ENCODE measurements around the gene GPR143. TPM values are rescaled to one million over a fixed set of nuclear protein-coding genes. Genes with fewer than 3 reads are reported as not detected.

The GPR143 gene
- total and polyA plus RNA-seq, 2 experiments from 2014 or later: not detected

DNA sequence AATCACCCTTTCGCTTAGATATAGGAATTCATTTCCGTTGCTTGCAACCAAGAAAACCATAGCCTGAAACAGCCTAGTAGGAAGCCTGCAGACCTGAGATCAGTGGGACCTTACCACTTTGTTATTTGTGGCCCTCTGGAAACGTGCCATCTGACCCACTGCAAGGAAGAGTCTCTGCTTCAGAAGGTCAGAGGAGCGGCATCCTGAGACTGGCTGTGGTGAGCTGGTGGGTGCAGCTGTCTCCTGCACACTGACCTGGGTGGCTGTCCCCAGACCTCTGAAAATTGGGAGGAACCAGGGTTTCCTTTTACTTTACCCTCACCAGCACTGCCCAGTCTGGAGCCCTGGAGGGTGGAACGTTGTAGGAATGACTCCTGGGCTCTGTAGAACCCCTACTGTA lies 38.8 kb upstream of the GPR143 start:
- in situ Hi-C loops (cut with MboI): no loop called here
- Histone ChIP-seq H3F3A (ENCODE audit: insufficient read depth) (no peaks in the 10 kb centered on the region), H2AFZ (no peak overlapping the region), H3K9me3 (ENCODE audit: low read depth) (no peaks in the 10 kb centered on the region), H4K20me1 (ENCODE audit: insufficient read depth) (no peaks in the 10 kb centered on the region), H3K4me2 (ENCODE audit: unreplicated experiment) (no peak overlapping the region), H3K4me3 (no peak overlapping the region), H3K36me3 (ENCODE audit: low read depth) (no peaks in the 10 kb centered on the region), H3K9me2 (ENCODE audit: insufficient read depth) (no peaks in the 10 kb centered on the region), H3K27me3 (replicated peaks; ENCODE audit: insufficient read depth) (no peaks in the 10 kb centered on the region), H3K9ac (no peak overlapping the region), H3K27ac (no peak overlapping the region), H3K79me2 (ENCODE audit: insufficient read depth) (no peaks in the 10 kb centered on the region), H3K4me1 (ENCODE audit: insufficient read depth) (no peaks in the 10 kb centered on the region)
- no peak for DNase-seq
- no peak for TF ChIP-seq EZH2phosphoT487 (IDR thresholded peaks at IDR 0.05; ENCODE audit: insufficient read depth, low read depth)
- TF ChIP-seq EZH2 (IDR thresholded peaks at IDR 0.05; ENCODE audit: insufficient read depth, poor library complexity, severe bottlenecking): no peak
- WGBS, 2 experiments (ENCODE audit: low coverage in 1 of 2, low lambda C conversion rate in 2 of 2, missing lambda C conversion rate in 2 of 2): 53 to 61% methylated on average over 5 of the region's 5 CpGs

DNA sequence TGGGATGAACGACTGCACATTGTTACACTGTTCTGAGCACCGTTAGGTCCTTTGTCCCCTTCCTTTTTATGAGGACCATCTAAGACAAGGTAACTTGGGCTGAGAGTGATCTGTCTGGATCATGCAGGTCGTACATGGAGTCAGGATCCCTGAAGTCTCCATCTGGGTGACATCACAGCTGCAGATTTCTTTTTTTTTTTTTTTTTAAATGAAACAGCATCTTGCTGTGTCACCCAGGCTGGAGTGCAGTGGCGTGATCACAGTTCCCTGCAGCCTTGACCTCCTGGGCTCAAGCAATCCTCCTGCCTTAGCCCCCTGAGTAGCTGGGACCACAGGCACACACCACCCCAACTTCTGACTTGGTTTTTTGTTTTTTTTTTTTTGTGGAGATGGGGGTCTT lies 37.1 kb upstream of the GPR143 start:
- H3K36me3 ChIP-seq (ENCODE audit: low read depth): no peaks in the 10 kb centered on the region
- H3F3A ChIP-seq (ENCODE audit: insufficient read depth): no peaks in the 10 kb centered on the region
- H2AFZ ChIP-seq: no peak overlapping the region
- no peak for DNase-seq
- H3K27me3 ChIP-seq (replicated peaks; ENCODE audit: insufficient read depth): no peaks in the 10 kb centered on the region
- in situ Hi-C loops (cut with MboI): no loop called here
- H3K27ac ChIP-seq: no peak overlapping the region
- H4K20me1 ChIP-seq (ENCODE audit: insufficient read depth): no peaks in the 10 kb centered on the region
- H3K9me3 ChIP-seq (ENCODE audit: low read depth): no peaks in the 10 kb centered on the region
- H3K4me3 ChIP-seq: no peak overlapping the region
- WGBS, 2 experiments (ENCODE audit: low coverage in 1 of 2, low lambda C conversion rate in 2 of 2, missing lambda C conversion rate in 2 of 2): 21 to 32% methylated on average over 4 of the region's 4 CpGs
- TF ChIP-seq EZH2phosphoT487 (IDR thresholded peaks at IDR 0.05; ENCODE audit: insufficient read depth, low read depth) (no peak), EZH2 (IDR thresholded peaks at IDR 0.05; ENCODE audit: insufficient read depth, poor library complexity, severe bottlenecking) (no peak)
- H3K9me2 ChIP-seq (ENCODE audit: insufficient read depth): no peaks in the 10 kb centered on the region
- no peak overlapping the region for H3K4me2 ChIP-seq (ENCODE audit: unreplicated experiment)
- H3K9ac ChIP-seq: no peak overlapping the region
- no peaks in the 10 kb centered on the region for H3K79me2 ChIP-seq (ENCODE audit: insufficient read depth)
- H3K4me1 ChIP-seq (ENCODE audit: insufficient read depth): no peaks in the 10 kb centered on the region

DNA sequence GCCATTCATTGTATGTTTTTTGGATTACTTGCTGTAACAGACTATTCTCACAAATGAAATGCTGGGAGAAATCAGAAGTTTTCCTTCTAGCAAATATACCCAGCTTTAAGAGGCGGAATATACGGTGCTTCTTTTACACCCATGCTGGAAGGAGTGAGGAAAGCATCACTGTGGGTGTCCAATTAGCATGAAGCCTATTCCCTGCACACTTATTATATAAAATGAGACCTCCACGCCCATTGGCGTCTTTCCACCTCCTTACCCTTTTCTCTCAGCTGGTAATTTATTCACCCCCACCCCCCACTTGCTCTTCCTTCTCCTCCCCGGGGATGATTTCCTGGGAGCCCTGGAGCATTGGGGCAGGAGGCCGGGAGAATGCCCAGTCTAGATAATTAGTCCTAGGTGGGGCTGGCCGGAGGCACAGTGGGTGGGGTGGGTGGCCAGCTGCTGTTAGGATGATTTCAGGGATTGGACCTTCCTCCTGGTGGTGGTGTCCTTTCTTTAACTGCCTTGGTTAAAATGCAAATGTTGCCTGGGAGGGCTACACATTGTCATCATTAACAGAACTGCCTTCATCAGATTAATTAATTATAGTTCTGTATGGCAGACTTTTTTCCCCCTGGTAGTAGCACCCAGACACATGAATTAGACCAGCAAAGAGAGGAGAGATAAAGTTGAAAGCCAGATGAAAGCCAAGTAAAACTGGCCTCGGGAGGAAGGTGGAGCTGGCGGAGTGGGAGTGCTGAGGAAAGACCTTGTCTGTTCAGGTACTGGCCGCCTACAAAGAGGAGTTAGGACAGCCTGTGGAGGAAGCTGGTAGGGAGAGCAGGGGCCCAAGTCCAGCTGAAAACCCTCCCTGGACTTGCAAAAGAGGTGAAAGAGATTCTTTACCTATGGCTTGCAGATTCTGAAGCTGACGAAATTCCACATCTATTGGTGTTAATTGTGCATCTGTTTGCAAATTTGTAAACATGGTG lies 32.0 kb upstream of the GPR143 start:
- H4K20me1 ChIP-seq (ENCODE audit: insufficient read depth): no peaks in the 10 kb centered on the region
- TF ChIP-seq EZH2 (IDR thresholded peaks at IDR 0.05; ENCODE audit: insufficient read depth, poor library complexity, severe bottlenecking) (no peak), EZH2phosphoT487 (IDR thresholded peaks at IDR 0.05; ENCODE audit: insufficient read depth, low read depth) (no peak)
- H3K9ac ChIP-seq: no peak overlapping the region
- DNase-seq: no peak
- no peaks in the 10 kb centered on the region for H3K9me2 ChIP-seq (ENCODE audit: insufficient read depth)
- in situ Hi-C loops (cut with MboI): no loop called here
- H3K27me3 ChIP-seq (replicated peaks; ENCODE audit: insufficient read depth): no peaks in the 10 kb centered on the region
- no peaks in the 10 kb centered on the region for H3K36me3 ChIP-seq (ENCODE audit: low read depth)
- no peaks in the 10 kb centered on the region for H3K9me3 ChIP-seq (ENCODE audit: low read depth)
- no peaks in the 10 kb centered on the region for H3K79me2 ChIP-seq (ENCODE audit: insufficient read depth)
- no peak overlapping the region for H3K27ac ChIP-seq
- H3K4me1 ChIP-seq (ENCODE audit: insufficient read depth): no peaks in the 10 kb centered on the region
- no peak overlapping the region for H3K4me2 ChIP-seq (ENCODE audit: unreplicated experiment)
- no peak overlapping the region for H2AFZ ChIP-seq
- no peaks in the 10 kb centered on the region for H3F3A ChIP-seq (ENCODE audit: insufficient read depth)
- no peak overlapping the region for H3K4me3 ChIP-seq
- 29 to 30% methylated on average over 8 to 11 of the region's 11 CpGs for WGBS, 2 experiments (ENCODE audit: low coverage in 1 of 2, low lambda C conversion rate in 2 of 2, missing lambda C conversion rate in 2 of 2)

DNA sequence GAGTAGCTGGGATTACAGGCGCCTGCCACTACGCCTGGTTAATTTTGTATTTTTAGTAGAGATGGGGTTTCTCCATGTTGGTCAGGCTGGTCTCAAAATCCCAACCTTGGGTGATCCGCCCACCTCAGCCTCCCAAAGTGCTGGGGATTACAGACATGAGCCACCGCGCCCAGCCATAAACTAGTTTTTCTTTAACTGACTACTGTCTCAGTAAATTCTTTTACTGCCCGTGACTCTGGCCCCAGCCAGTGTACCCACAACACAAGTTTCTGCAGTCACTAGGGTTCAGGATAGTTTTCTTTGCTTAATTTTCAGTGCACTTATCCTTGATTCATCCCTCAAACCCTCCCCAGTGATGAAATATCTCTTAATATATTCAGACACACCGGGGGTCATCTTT lies 28.8 kb upstream of the GPR143 start:
- Histone ChIP-seq H2AFZ (no peak overlapping the region), H3K9me3 (ENCODE audit: low read depth) (no peaks in the 10 kb centered on the region), H3K27me3 (replicated peaks; ENCODE audit: insufficient read depth) (no peaks in the 10 kb centered on the region), H3K79me2 (ENCODE audit: insufficient read depth) (no peaks in the 10 kb centered on the region), H3F3A (ENCODE audit: insufficient read depth) (no peaks in the 10 kb centered on the region), H3K36me3 (ENCODE audit: low read depth) (no peaks in the 10 kb centered on the region), H3K9ac (no peak overlapping the region), H3K4me1 (ENCODE audit: insufficient read depth) (no peaks in the 10 kb centered on the region), H3K27ac (no peak overlapping the region), H3K4me3 (no peak overlapping the region), H3K9me2 (ENCODE audit: insufficient read depth) (no peaks in the 10 kb centered on the region), H3K4me2 (ENCODE audit: unreplicated experiment) (no peak overlapping the region), H4K20me1 (ENCODE audit: insufficient read depth) (no peaks in the 10 kb centered on the region)
- TF ChIP-seq EZH2phosphoT487 (IDR thresholded peaks at IDR 0.05; ENCODE audit: insufficient read depth, low read depth): no peak
- no peak for TF ChIP-seq EZH2 (IDR thresholded peaks at IDR 0.05; ENCODE audit: insufficient read depth, poor library complexity, severe bottlenecking)
- WGBS, 2 experiments (ENCODE audit: low coverage in 1 of 2, low lambda C conversion rate in 2 of 2, missing lambda C conversion rate in 2 of 2): 50 to 69% methylated on average over 4 to 7 of the region's 7 CpGs
- in situ Hi-C loops (cut with MboI): no loop called here
- no peak for DNase-seq

Measured in GM23248 (cell line).